Bronchial epithelial cell (primary cell): ENCODE measurements around the gene ABCA4. TPM values are rescaled to one million over a fixed set of nuclear protein-coding genes. Genes with fewer than 3 reads are reported as not detected.

Source experiments
- DNase-seq: peaks from one replicate; pipeline ENCODE4 v3.0.0-alpha.2; 2010; ENCODE audit warnings: low read depth
- FAIRE-seq: peaks from 2 replicates; lab custom pipeline; 2011; peaks lifted over from hg19 to GRCh38; lab: Jason Lieb, UNC
- H3K27me3 ChIP-seq: 2 replicates; pipeline ENCODE4 v1.5.1; 2011; ENCODE audit warnings: low read length; ENCODE audit not compliant: control insufficient read depth, insufficient read depth
- H3K36me3 ChIP-seq: 2 replicates; pipeline ENCODE4 v1.5.1; 2011; ENCODE audit warnings: low read length; ENCODE audit not compliant: control insufficient read depth, insufficient read depth
- H3K4me3 ChIP-seq: 2 replicates; pipeline ENCODE4 v1.5.1; 2011; ENCODE audit warnings: mild to moderate bottlenecking, low read depth, low read length, control low read depth
- CTCF ChIP-seq: IDR thresholded peaks from 2 replicates; pipeline ENCODE4 v1.5.1; 2011; ENCODE audit warnings: mild to moderate bottlenecking, moderate library complexity, low read length, control low read depth, inconsistent platforms; ENCODE audit not compliant: insufficient read depth, severe bottlenecking
- total RNA-seq: library from RNA; depleted of rRNA; stranded (reverse); fragments of >200 nt; gene quantifications from 2 replicates; pipeline ENCODE4 v1.2.1, GENCODE V29; 2014

The ABCA4 gene
- total RNA-seq, 1 donor from 2014 or later: under 0.01 TPM

GRCh38 chr1:94071976-94072375, 49.0 kb downstream of the ABCA4 start:
- Histone ChIP-seq H3K36me3 (no peaks in the 10 kb centered on the region), H3K27me3 (no peaks in the 10 kb centered on the region), H3K4me3 (no peak overlapping the region)
- TF ChIP-seq CTCF: no peak
- FAIRE-seq: no peak
- no peak for DNase-seq

- no peak for TF ChIP-seq CTCF
- no peaks in the 10 kb centered on the region for H3K27me3 ChIP-seq
- FAIRE-seq (no peak), DNase-seq (no peak)
- no peak overlapping the region for H3K4me3 ChIP-seq
- no peaks in the 10 kb centered on the region for H3K36me3 ChIP-seq
Measured at GRCh38 chr1:94071391-94071790, 49.6 kb downstream of the ABCA4 start.

GRCh38 chr1:94070865-94071264, 50.1 kb downstream of the ABCA4 start:
- TF ChIP-seq CTCF: no peak
- H3K4me3 ChIP-seq: no peak overlapping the region
- FAIRE-seq (no peak), DNase-seq (no peak)
- no peaks in the 10 kb centered on the region for H3K27me3 ChIP-seq
- no peaks in the 10 kb centered on the region for H3K36me3 ChIP-seq

GRCh38 chr1:94069919-94070285, 51.0 kb downstream of the ABCA4 start:
- FAIRE-seq: no peak
- H3K4me3 ChIP-seq: no peak overlapping the region
- no peaks in the 10 kb centered on the region for H3K27me3 ChIP-seq
- H3K36me3 ChIP-seq: no peaks in the 10 kb centered on the region
- TF ChIP-seq CTCF: no peak
- DNase-seq: no peak

GRCh38 chr1:94068999-94069918, 51.7 kb downstream of the ABCA4 start:
- H3K27me3 ChIP-seq: no peaks in the 10 kb centered on the region
- no peak for TF ChIP-seq CTCF
- H3K4me3 ChIP-seq: no peak overlapping the region
- peak; percentile 52 for DNase-seq
- FAIRE-seq: no peak
- H3K36me3 ChIP-seq: no peaks in the 10 kb centered on the region
